ENCODE data around the gene PIM1. TPM values are rescaled to one million over a fixed set of nuclear protein-coding genes. Genes with fewer than 3 reads are reported as not detected.
A peak's percentile ranks its signal among the peaks of the same experiment; 100 is the strongest.
"Not testable (repeated sequence)": the region's sequence is repeated elsewhere in the genome, so short reads cannot be mapped to it uniquely, and the experiment has no call there.

Gene PIM1
- total and polyA plus RNA-seq, 2 experiments from 2014 or later: 14.7 to 21.5 TPM

- no peak for TF ChIP-seq CTCF (IDR thresholded peaks at IDR 0.05; ENCODE audit: low read depth, low read length)
- Histone ChIP-seq H3K27ac (no peak overlapping the region), H3K4me1 (ENCODE audit: low read depth) (peaks cover 3% of the 10 kb centered on the region), H3K9me3 (ENCODE audit: low read depth) (no peaks in the 10 kb centered on the region), H3K27me3 (no peaks in the 10 kb centered on the region), H3K4me3 (no peak overlapping the region), H3K36me3 (peaks cover 18% of the 10 kb centered on the region)
- DNase-seq (ENCODE audit: low read depth in 1 of 2, low spot score in 1 of 2): no peak
Observed at GRCh38 chr6:37177935-37178517, 8.1 kb downstream of the PIM1 start.

DNA sequence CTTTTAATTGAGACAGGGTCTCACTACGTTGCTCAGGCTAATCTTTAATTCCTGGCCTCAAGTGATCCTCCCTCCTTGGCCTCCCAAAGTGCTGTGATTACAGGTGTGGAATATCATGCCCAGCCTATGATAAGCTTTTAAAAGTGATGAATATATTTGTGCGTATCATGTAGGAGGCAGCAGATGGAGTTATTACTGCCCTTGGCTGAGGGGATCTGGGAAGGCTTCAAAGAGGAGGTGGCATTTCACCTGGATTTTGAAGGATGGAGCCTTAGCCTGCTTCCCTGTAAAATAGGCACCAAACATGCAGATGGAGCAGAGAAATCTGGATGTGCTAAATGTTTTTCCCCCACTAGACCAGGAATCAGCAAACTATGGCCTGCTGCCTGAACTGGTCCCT is 10.1 kb downstream of the PIM1 start:
- peaks cover under 1% of the 10 kb centered on the region for H3K36me3 ChIP-seq
- H3K27ac ChIP-seq: no peak overlapping the region
- no peak for TF ChIP-seq CTCF (IDR thresholded peaks at IDR 0.05; ENCODE audit: low read depth, low read length)
- no peaks in the 10 kb centered on the region for H3K9me3 ChIP-seq (ENCODE audit: low read depth)
- no peaks in the 10 kb centered on the region for H3K27me3 ChIP-seq
- no peak overlapping the region for H3K4me3 ChIP-seq
- no peak for DNase-seq (ENCODE audit: low read depth in 1 of 2, low spot score in 1 of 2)
- H3K4me1 ChIP-seq (ENCODE audit: low read depth): peaks cover 3% of the 10 kb centered on the region

DNA sequence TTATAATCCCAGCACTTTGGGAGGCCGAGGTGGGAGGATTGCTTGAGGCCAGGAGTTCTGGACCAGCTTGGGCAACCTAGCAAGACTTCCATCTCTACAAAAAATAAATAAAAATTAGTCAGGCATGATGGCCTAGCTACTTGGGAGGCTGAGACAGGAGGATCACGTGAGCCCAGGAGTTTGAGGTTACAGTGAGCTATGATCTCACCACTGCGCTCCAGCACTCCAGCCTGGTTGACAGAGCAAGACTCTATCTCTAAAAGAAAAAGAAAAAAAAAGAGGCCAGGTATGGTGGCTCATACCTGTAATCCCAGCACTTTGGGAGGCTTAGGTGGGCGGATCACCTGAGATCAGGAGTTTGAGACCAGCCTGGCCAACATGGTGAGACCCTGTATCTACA is 10.7 kb downstream of the PIM1 start:
- not testable (repeated sequence) for H3K27me3 ChIP-seq; H3K4me3 ChIP-seq; DNase-seq (ENCODE audit: low read depth in 1 of 2, low spot score in 1 of 2); H3K27ac ChIP-seq; H3K9me3 ChIP-seq (ENCODE audit: low read depth); H3K4me1 ChIP-seq (ENCODE audit: low read depth); H3K36me3 ChIP-seq

GRCh38 chr6:37182736-37183590 is 13.0 kb downstream of the PIM1 start:
- TF ChIP-seq CTCF (IDR thresholded peaks at IDR 0.05; ENCODE audit: low read depth, low read length): no peak
- no peak overlapping the region for H3K27ac ChIP-seq
- no peaks in the 10 kb centered on the region for H3K36me3 ChIP-seq
- peak in 1 of 2 donors; percentile 65 for DNase-seq (ENCODE audit: low read depth in 1 of 2, low spot score in 1 of 2)
- no peaks in the 10 kb centered on the region for H3K27me3 ChIP-seq
- H3K9me3 ChIP-seq (ENCODE audit: low read depth): no peaks in the 10 kb centered on the region
- H3K4me3 ChIP-seq: no peak overlapping the region
- no peaks in the 10 kb centered on the region for H3K4me1 ChIP-seq (ENCODE audit: low read depth)

- not testable (repeated sequence) for H3K36me3 ChIP-seq; H3K4me1 ChIP-seq (ENCODE audit: low read depth); H3K27ac ChIP-seq; H3K9me3 ChIP-seq (ENCODE audit: low read depth); H3K27me3 ChIP-seq; DNase-seq (ENCODE audit: low read depth in 1 of 2, low spot score in 1 of 2); H3K4me3 ChIP-seq
Observed at GRCh38 chr6:37185949-37186720, 16.2 kb downstream of the PIM1 start.

- Histone ChIP-seq H3K9me3 (ENCODE audit: low read depth) (no peaks in the 10 kb centered on the region), H3K27me3 (no peaks in the 10 kb centered on the region), H3K4me3 (no peak overlapping the region), H3K4me1 (ENCODE audit: low read depth) (no peaks in the 10 kb centered on the region), H3K27ac (no peak overlapping the region), H3K36me3 (no peaks in the 10 kb centered on the region)
- TF ChIP-seq CTCF (IDR thresholded peaks at IDR 0.05; ENCODE audit: low read depth, low read length): no peak
- no peak for DNase-seq (ENCODE audit: low read depth in 1 of 2, low spot score in 1 of 2)
Observed at GRCh38 chr6:37187321-37188022, 17.5 kb downstream of the PIM1 start.
